ENCODE measurements around the gene CFAP100.

The CFAP100 gene

GRCh38 chr3:126423191-126424038, 28.7 kb downstream of the CFAP100 start:
- DNase-seq (ENCODE audit: low read depth) = no peak

- no peak for DNase-seq (ENCODE audit: low read depth)
Observed at GRCh38 chr3:126424039-126424717, 29.5 kb downstream of the CFAP100 start.

- DNase-seq (ENCODE audit: low read depth) = no peak
Observed at GRCh38 chr3:126424751-126425150, 30.0 kb downstream of the CFAP100 start.

- no peak for DNase-seq (ENCODE audit: low read depth)
Observed at GRCh38 chr3:126431103-126431534, 36.4 kb downstream of the CFAP100 start.

GRCh38 chr3:126432361-126433104, 37.8 kb downstream of the CFAP100 start:
- DNase-seq (ENCODE audit: low read depth) = no peak

GRCh38 chr3:126433105-126433430, 38.4 kb downstream of the CFAP100 start:
- DNase-seq (ENCODE audit: low read depth) = no peak

GRCh38 chr3:126433496-126434263, 39.0 kb downstream of the CFAP100 start:
- no peak for DNase-seq (ENCODE audit: low read depth)

- DNase-seq (ENCODE audit: low read depth) = no peak
Observed at GRCh38 chr3:126434264-126434590, 39.5 kb downstream of the CFAP100 start.

- no peak for DNase-seq (ENCODE audit: low read depth)
Observed at GRCh38 chr3:126434931-126435411, 40.3 kb downstream of the CFAP100 start.

GRCh38 chr3:126435456-126436315, 41.0 kb downstream of the CFAP100 start:
- no peak for DNase-seq (ENCODE audit: low read depth)

GRCh38 chr3:126436826-126437717, 42.4 kb downstream of the CFAP100 start:
- no peak for DNase-seq (ENCODE audit: low read depth)

- no peak for DNase-seq (ENCODE audit: low read depth)
Observed at GRCh38 chr3:126438186-126438585, 43.5 kb downstream of the CFAP100 start.

GRCh38 chr3:126438746-126439145, 44.0 kb downstream of the CFAP100 start:
- no peak for DNase-seq (ENCODE audit: low read depth)

- no peak for DNase-seq (ENCODE audit: low read depth)
Observed at GRCh38 chr3:126439346-126439967, 44.7 kb downstream of the CFAP100 start.

- no peak for DNase-seq (ENCODE audit: low read depth)
Observed at GRCh38 chr3:126439968-126440708, 45.4 kb downstream of the CFAP100 start.

- no peak for DNase-seq (ENCODE audit: low read depth)
Observed at GRCh38 chr3:126440709-126440995, 45.9 kb downstream of the CFAP100 start.

GRCh38 chr3:126441256-126441880, 46.7 kb downstream of the CFAP100 start:
- DNase-seq (ENCODE audit: low read depth) = no peak

- DNase-seq (ENCODE audit: low read depth) = no peak
Observed at GRCh38 chr3:126442094-126442855, 47.6 kb downstream of the CFAP100 start.

All from activated T-cell treated with anti-CD3 and anti-CD28 coated beads for 1 hour (primary cell).